ENCODE measurements around the gene PPP1CC.
"Not testable (repeated sequence)": the region's sequence is repeated elsewhere in the genome, so short reads cannot be mapped to it uniquely, and the experiment has no call there.

PPP1CC gene

GRCh38 chr12:110725267-110725666, 17.4 kb downstream of the PPP1CC start:
- no peak for DNase-seq (ENCODE audit: low read depth)

- not testable (repeated sequence) for DNase-seq (ENCODE audit: low read depth)
Observed at GRCh38 chr12:110722892-110723291, 19.8 kb downstream of the PPP1CC start.

GRCh38 chr12:110721570-110721969, 21.1 kb downstream of the PPP1CC start:
- DNase-seq (ENCODE audit: low read depth) = no peak

- DNase-seq (ENCODE audit: low read depth) = no peak
Observed at GRCh38 chr12:110720516-110720915, 22.2 kb downstream of the PPP1CC start.

GRCh38 chr12:110718222-110718908, 24.3 kb downstream of the PPP1CC start:
- no peak for DNase-seq (ENCODE audit: low read depth)

GRCh38 chr12:110717037-110717436, 25.7 kb downstream of the PPP1CC start:
- DNase-seq (ENCODE audit: low read depth) = no peak

- DNase-seq (ENCODE audit: low read depth) = no peak
Observed at GRCh38 chr12:110708917-110709316, 33.8 kb downstream of the PPP1CC start.

- no peak for DNase-seq (ENCODE audit: low read depth)
Observed at GRCh38 chr12:110705309-110705708, 37.4 kb downstream of the PPP1CC start.

GRCh38 chr12:110704750-110705149, 37.9 kb downstream of the PPP1CC start:
- DNase-seq (ENCODE audit: low read depth) = no peak

- no peak for DNase-seq (ENCODE audit: low read depth)
Observed at GRCh38 chr12:110704231-110704630, 38.5 kb downstream of the PPP1CC start.

GRCh38 chr12:110702081-110702480, 40.6 kb downstream of the PPP1CC start:
- no peak for DNase-seq (ENCODE audit: low read depth)

- DNase-seq (ENCODE audit: low read depth) = no peak
Observed at GRCh38 chr12:110699591-110700445, 42.9 kb downstream of the PPP1CC start.

- peak; percentile 65 for DNase-seq (ENCODE audit: low read depth)
Observed at GRCh38 chr12:110698171-110698902, 44.4 kb downstream of the PPP1CC start.

- DNase-seq (ENCODE audit: low read depth) = no peak
Observed at GRCh38 chr12:110697236-110697635, 45.5 kb downstream of the PPP1CC start.

- DNase-seq (ENCODE audit: low read depth) = no peak
Observed at GRCh38 chr12:110696283-110696682, 46.4 kb downstream of the PPP1CC start.

- DNase-seq (ENCODE audit: low read depth) = no peak
Observed at GRCh38 chr12:110694330-110694901, 48.3 kb downstream of the PPP1CC start.

GRCh38 chr12:110693731-110694130, 49.0 kb downstream of the PPP1CC start:
- no peak for DNase-seq (ENCODE audit: low read depth)

- no peak for DNase-seq (ENCODE audit: low read depth)
Observed at GRCh38 chr12:110690127-110690430, 52.6 kb downstream of the PPP1CC start.

GRCh38 chr12:110689281-110690126, 53.2 kb downstream of the PPP1CC start:
- DNase-seq (ENCODE audit: low read depth) = peak; percentile 27

GRCh38 chr12:110688446-110689280, 54.0 kb downstream of the PPP1CC start, which contains the start of gene HVCN1:
HVCN1 (minus strand) TSS chr12:110689115; CDS start chr12:110683245, 5,870 bp downstream.
- no peak for DNase-seq (ENCODE audit: low read depth)
